Measurements from ENCODE around the gene BAK1.
"Not testable (repeated sequence)": the region's sequence is repeated elsewhere in the genome, so short reads cannot be mapped to it uniquely, and the experiment has no call there.

Gene BAK1

DNA sequence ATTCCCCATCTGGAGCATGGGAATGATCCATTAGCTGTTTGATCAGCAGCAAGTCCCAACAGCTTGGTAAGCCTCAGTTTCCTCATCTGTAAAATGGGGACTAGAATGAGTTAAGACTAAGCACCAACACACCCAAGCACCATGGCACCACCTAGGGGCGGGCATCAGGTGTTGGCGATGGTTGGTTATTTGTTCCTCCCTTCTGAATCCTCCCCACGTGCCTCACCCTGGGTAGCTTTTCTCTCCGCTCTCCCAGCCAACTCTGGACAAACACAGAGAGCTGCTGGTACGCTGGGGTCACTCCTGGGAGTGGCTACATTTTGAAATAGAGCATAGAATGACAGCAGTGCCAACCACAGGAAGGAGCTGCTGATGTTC is 27.7 kb upstream of the BAK1 start:
- peak in 2 of 4 experiments; percentile 27 to 53 for DNase-seq

GRCh38 chr6:33607126-33607783 is 27.2 kb upstream of the BAK1 start:
- DNase-seq: no peak

DNA sequence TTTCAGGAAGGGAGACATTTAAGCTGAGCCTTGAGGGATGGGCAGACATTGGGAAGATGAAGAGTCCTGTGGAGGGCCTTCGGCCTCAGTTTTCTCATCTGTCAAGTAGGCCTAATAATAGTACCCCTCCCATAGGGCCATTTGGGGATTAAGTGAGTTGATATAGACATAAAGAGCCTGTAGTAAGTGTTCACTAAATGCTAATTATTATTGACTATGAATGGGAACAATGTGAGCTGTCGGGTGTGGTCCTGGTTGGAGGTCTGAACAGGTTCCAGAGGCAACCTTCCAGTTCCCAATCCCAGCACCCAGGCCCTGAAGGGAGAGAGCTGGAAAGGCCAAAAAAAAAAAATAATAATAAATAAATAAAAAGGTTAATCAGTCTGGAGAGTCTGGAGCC is 26.6 kb upstream of the BAK1 start:
- DNase-seq: no peak

GRCh38 chr6:33604941-33605854 is 25.1 kb upstream of the BAK1 start:
- DNase-seq: peak; percentile 55 to 73 (median 66)

GRCh38 chr6:33602180-33602579 is 22.1 kb upstream of the BAK1 start:
- DNase-seq: no peak

- DNase-seq: no peak
These were observed 20.7 kb upstream of the BAK1 start for GRCh38 chr6:33600761-33601160.

DNA sequence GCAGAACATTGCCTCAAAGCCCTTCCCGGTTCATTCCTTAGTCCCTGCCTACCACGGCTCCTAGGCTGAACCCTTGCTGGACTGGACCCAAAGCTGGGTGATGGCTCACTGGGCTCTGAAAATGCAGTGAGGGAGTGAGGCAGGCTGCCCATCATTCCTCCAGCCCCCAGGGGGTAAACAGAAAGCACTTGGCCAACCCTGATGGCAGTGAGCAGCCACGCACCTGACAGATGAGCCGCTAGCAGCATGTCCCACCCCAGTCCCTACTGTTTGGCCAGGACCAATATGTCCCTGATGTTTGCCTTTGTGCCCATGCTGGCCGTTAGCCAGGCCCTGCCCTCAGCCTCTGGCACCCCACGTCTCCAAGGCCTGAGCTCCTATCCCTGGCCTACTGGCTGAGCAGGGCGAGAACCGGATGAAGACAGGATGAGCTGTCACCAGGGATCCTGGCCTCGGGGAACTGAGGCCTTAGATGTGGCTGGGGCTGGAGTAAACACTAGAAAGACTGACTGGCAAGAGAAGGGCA is 19.4 kb upstream of the BAK1 start:
- DNase-seq: no peak

DNA sequence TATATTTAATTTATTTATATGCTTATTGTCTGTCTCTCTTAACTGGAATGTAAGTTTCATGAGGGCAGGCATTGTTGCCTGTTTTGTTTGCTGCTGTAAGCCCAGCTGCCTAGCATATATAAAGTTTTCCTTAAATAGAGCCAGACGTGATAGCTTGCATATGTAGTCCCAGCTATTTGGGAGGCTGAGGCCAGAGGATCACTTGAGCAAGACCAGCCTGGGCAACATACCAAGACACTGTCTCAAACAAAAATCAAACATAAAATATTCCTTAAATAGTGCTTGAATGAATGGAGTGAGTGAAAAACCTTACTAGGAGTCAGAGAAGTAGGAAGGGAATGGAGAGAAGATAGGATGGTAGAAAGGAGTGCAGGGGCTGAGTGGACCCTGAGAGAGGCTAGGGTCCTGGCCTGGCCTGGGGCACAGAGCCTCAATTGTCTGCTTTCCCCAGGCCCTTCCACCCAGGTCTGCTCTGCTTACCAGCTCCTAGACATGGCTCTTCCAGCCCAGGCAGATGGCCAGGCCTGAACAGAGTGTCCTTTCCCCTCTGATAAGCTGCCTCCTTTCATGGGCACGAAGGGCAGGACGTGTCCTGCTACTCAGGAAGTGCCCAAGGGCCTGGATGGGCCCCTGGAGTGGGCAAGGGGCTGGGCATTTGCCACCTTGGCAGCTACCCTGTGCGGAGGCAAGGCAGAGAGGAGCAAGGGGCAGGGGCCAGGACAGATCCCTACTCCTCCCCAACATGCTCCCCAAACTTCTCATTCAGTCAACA is 17.7 kb upstream of the BAK1 start:
- DNase-seq: no peak

DNA sequence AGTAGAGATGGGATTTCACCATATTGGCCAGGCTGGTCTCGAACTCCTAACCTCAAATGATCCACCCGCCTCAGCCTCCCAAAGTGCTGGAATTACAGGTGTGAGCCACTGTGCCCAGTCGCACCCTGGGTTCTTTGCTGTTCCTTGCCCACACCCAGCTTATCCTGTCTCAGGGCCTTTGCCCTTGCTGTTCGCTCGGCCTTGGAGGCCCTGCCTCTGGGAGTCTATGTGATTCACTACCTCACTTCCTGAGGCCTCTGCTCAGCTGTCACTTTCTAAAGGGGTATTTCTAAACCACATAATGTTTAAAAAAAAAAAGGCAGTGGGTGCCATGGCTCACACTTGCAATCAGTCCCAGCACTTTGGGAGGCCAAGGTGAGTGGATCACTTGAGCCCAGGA is 16.8 kb upstream of the BAK1 start:
- not testable (repeated sequence) for DNase-seq

GRCh38 chr6:33595001-33595846 is 15.1 kb upstream of the BAK1 start:
- no peak for DNase-seq

GRCh38 chr6:33593414-33593727 is 13.3 kb upstream of the BAK1 start:
- no peak for DNase-seq

- peak in 1 of 4 experiments; percentile 17 for DNase-seq
These were observed 12.7 kb upstream of the BAK1 start for GRCh38 chr6:33592595-33593413.

- no peak for DNase-seq
These were observed 12.2 kb upstream of the BAK1 start for GRCh38 chr6:33592280-33592594.

GRCh38 chr6:33591424-33592032 is 11.5 kb upstream of the BAK1 start:
- DNase-seq: no peak

DNA sequence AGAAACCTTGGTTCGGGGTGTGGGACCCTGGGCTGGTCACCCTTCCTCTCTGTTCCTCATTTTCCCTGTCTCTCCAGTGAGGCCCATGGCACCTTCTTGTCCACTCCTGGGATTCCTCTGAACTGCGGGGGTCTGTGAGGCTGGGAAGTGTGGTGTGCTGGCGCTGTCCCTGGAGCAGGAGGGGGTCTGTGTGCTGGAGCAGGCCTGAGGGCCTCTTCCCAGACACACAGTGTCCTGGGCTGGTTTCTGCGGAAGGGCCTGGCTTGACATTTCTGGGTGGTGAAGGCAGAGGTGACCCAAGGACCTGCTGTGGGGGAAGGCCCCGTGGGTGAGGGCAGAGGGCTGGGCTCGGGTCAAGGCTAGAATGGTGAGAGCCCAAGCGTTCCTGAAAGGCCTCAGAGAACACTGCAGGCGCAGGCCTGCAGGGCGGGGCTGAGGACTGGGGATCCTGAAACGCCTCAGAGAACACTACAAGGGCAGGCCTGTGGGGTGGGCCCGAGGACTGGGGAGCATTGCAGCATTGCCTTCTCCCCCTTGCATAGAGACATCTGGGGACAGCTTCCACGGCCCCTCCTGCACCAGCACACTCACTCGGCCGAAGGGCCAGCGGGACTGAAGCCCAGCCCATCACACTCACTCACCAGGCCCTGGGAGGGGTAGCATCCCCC is 10.6 kb upstream of the BAK1 start:
- DNase-seq: no peak

DNA sequence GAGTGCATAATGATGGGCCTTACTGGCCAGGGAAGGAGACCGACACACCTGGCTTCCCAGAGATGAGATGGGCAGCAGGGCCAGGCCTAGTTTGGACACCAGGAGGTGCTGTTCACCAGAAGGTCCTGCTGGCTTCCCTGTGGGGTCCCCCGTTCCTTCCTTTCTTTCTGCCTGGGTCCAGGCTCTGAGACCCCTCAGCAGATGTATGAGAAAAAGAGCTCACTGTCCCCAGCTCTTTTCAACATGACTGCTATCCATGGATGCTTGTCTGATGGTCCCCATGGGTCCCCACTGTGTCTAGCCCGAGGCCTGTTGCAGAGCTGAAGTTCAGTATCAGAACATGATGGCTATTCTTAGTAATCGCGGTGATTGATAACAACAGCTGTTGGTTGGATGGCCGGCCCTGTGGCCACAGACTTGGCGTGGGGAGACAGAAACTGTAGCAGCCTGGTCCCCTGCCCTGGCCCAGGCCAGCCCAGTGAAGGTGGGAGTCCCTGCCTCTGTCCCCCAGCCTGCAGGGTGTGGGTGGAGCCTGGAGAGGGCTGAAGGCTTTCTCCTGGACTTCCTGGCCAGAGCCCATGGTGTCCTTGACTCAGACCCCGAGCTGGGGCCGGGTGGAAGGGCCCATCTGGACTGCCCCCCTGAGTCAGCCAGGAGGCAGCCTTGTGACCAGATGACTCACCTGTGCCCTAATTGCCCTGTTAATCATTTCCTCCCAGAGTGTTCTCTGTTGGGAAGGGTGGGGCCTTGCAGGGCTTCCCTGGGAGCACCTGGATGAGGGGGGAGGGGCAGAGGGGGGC is 9.9 kb upstream of the BAK1 start:
- DNase-seq: peak; percentile 26 to 71 (median 44)

DNA sequence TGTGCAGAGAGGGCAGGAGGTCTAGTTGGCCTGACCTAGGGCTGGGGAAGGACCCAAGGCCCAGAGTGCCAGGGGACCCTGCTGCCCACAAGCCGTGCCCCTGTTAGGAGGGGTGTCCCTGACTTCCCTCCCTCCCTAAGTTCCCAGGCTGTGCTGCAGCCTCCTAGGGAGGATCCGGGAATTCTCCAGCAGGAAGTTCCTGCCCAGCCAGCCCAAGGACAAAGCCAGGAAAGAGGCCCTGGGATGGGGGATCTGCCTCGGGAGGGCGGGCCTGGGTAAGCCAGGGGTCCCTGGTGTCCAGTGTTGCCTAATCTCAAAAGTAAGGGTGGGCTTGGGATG is 9.3 kb upstream of the BAK1 start:
- no peak for DNase-seq

DNA sequence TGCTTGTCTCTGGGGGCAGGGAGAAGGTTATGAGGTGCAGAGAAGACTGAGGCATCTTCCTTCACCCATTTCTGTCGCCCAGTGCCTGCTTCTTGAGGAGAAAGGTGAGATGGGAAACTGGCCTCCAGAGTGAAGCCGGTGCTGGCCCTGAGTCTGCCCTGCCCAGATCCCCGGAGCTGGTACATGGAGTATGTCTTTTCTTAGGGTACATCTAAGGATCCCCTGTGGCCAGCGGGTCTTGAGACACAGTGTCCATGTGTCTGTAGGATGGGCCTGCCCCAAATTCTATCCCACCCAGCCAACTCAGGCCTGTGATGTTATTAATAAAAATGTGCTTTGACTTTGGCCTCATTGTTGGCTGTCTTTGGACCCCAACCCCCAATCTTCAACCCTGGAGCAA is 8.8 kb upstream of the BAK1 start:
- DNase-seq: no peak

GRCh38 chr6:33587529-33587928 is 7.5 kb upstream of the BAK1 start:
- DNase-seq: no peak

All from suppressor macrophage (primary cell).